GM18498 (cell line): ENCODE results near the gene DNAJC18.
A peak's percentile ranks its signal among the peaks of the same experiment; 100 is the strongest.
"Not testable (repeated sequence)": the region's sequence is repeated elsewhere in the genome, so short reads cannot be mapped to it uniquely, and the experiment has no call there.

ENCODE experiments used
- ATAC-seq: cut with Tn5 transposase; IDR thresholded peaks from one replicate; pipeline ENCODE4 v1.9.1; 2021; ENCODE audit warnings: mild to moderate bottlenecking, moderate library complexity; ENCODE audit not compliant: unreplicated experiment

The DNAJC18 gene

GRCh38 chr5:139431706-139432105 lies 7.6 kb downstream of the DNAJC18 start:
- ATAC-seq, result no peak

- ATAC-seq, result no peak
Observed at GRCh38 chr5:139430015-139430414, 9.3 kb downstream of the DNAJC18 start.

- ATAC-seq, result no peak
Observed at GRCh38 chr5:139426203-139426885, 13.0 kb downstream of the DNAJC18 start.

GRCh38 chr5:139425497-139425896 lies 13.8 kb downstream of the DNAJC18 start:
- ATAC-seq, result no peak

- ATAC-seq, result no peak
Observed at GRCh38 chr5:139422307-139422893, 16.9 kb downstream of the DNAJC18 start.

GRCh38 chr5:139419226-139420192 lies 19.8 kb downstream of the DNAJC18 start:
- no peak for ATAC-seq

GRCh38 chr5:139418793-139419192 lies 20.5 kb downstream of the DNAJC18 start:
- no peak for ATAC-seq

- ATAC-seq, result no peak
Observed at GRCh38 chr5:139417214-139417613, 22.1 kb downstream of the DNAJC18 start.

GRCh38 chr5:139416651-139417050 lies 22.7 kb downstream of the DNAJC18 start:
- no peak for ATAC-seq

GRCh38 chr5:139415869-139416268 lies 23.5 kb downstream of the DNAJC18 start:
- no peak for ATAC-seq

GRCh38 chr5:139415221-139415861 lies 24.0 kb downstream of the DNAJC18 start:
- ATAC-seq, result no peak

GRCh38 chr5:139414581-139415130 lies 24.7 kb downstream of the DNAJC18 start:
- no peak for ATAC-seq

GRCh38 chr5:139413963-139414362 lies 25.4 kb downstream of the DNAJC18 start:
- ATAC-seq, result peak; percentile 74

GRCh38 chr5:139413153-139413552 lies 26.2 kb downstream of the DNAJC18 start:
- ATAC-seq, result no peak

- no peak for ATAC-seq
Observed at GRCh38 chr5:139410993-139411828, 28.1 kb downstream of the DNAJC18 start.

GRCh38 chr5:139410121-139410992 lies 29.0 kb downstream of the DNAJC18 start:
- ATAC-seq, result no peak

GRCh38 chr5:139409116-139409515 lies 30.2 kb downstream of the DNAJC18 start:
- not testable (repeated sequence) for ATAC-seq

- ATAC-seq, result no peak
Observed at GRCh38 chr5:139408191-139408590, 31.1 kb downstream of the DNAJC18 start.

GRCh38 chr5:139407517-139407916 lies 31.8 kb downstream of the DNAJC18 start:
- no peak for ATAC-seq
